T-helper 2 cell treated with Interferon-gamma antibody and Interleukin-4, amounts not matched to agents 5 μg/mL and 100 μg/mL, for 36 hours (primary cell): ENCODE measurements around the gene PRODH.
"Not testable (repeated sequence)": the region's sequence is repeated elsewhere in the genome, so short reads cannot be mapped to it uniquely, and the experiment has no call there.

ENCODE experiments used
- DNase-seq: peaks from one replicate; pipeline ENCODE4 v3.0.0; 2021; ENCODE audit warnings: low spot score
- H3K27ac Mint-ChIP-seq: one replicate; pipeline ENCODE4 v1.8.0; 2021; ENCODE audit warnings: mild to moderate bottlenecking, mixed read lengths
- H3K27me3 Mint-ChIP-seq: one replicate; pipeline ENCODE4 v1.8.0; 2021; ENCODE audit warnings: low read depth, mixed read lengths
- H3K36me3 Mint-ChIP-seq: one replicate; pipeline ENCODE4 v1.8.0; 2021; ENCODE audit warnings: low read depth, mixed read lengths
- H3K4me1 Mint-ChIP-seq: one replicate; pipeline ENCODE4 v1.8.0; 2021; ENCODE audit warnings: low read depth, mixed read lengths
- H3K4me3 Mint-ChIP-seq: one replicate; pipeline ENCODE4 v1.8.0; 2022; ENCODE audit warnings: mild to moderate bottlenecking, moderate library complexity, mixed read lengths
- H3K9me3 Mint-ChIP-seq: one replicate; pipeline ENCODE4 v1.8.0; 2021; ENCODE audit warnings: mixed read lengths

PRODH gene

DNA sequence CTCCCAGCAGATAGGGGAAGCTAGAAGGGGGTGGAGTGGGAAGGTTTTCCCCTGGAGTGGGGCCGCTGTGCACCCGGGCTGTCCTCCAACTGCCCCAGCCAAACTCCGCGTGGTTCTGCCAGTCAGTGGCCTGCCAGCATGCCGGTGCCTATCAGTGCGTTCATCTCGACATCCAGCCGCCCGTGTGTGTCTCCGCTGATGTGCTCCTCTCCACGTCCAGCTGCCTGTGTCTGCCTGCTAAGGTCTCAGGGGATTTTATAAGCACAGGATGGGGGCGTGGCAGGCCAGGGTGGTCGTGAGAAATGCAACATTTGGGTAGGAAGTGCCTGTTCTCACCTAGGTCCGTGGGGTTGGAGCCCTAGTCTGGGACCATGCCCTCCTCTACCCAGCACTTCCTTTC, 17.0 kb upstream of the PRODH start:
- H3K36me3 Mint-ChIP-seq, H3K27ac Mint-ChIP-seq, H3K9me3 Mint-ChIP-seq, H3K4me3 Mint-ChIP-seq, H3K4me1 Mint-ChIP-seq, DNase-seq: not testable (repeated sequence)
- H3K27me3 Mint-ChIP-seq, result peaks cover 12% of the 10 kb centered on the region

DNA sequence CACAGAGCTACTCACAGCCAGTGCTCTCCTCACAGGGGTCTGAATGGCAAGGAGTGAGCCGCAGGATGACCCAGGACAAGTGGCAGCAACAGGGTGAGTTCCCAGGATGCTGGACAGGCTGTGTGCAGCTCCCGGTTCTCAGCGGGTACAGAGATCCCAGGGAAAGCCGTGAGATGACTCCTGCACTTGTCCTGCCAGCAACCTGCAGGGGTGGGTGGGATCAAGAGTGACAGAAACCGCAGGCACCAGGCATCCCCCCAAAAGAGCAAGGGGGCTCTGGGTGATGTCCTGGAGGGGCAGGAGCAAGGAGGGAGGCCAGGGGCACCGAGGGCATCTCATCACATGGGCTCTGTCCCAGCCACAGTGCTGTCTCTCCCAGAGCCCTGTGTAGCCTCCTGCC, 15.9 kb upstream of the PRODH start:
- Mint-ChIP-seq H3K4me3 (no peak overlapping the region), H3K9me3 (no peaks in the 10 kb centered on the region), H3K4me1 (no peaks in the 10 kb centered on the region), H3K27ac (no peak overlapping the region), H3K27me3 (peaks cover 16% of the 10 kb centered on the region), H3K36me3 (no peaks in the 10 kb centered on the region)
- no peak for DNase-seq

DNA sequence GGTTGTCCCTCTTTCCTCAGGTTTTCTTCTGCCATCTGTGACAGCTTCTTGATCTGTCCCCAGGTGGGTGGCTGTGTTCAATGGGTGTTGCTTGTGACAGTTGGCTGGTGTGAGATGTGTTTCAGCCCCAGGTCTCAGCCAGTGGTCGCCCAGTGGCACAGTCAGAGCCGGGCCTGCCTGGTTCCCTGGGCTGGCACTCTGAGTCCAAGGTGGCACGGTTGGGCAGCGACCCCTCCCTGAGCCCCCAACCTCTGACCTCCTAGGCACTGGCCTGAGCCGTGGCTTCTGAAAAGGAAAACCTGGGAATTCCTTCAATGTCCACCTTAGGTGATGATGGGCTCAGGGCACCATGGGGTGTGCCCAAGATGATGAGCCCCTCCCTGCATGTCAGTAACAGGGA, 14.0 kb upstream of the PRODH start:
- no peaks in the 10 kb centered on the region for H3K9me3 Mint-ChIP-seq
- peaks cover 16% of the 10 kb centered on the region for H3K27me3 Mint-ChIP-seq
- no peak for DNase-seq
- H3K27ac Mint-ChIP-seq, result no peak overlapping the region
- H3K4me1 Mint-ChIP-seq, result no peaks in the 10 kb centered on the region
- no peak overlapping the region for H3K4me3 Mint-ChIP-seq
- no peaks in the 10 kb centered on the region for H3K36me3 Mint-ChIP-seq

DNA sequence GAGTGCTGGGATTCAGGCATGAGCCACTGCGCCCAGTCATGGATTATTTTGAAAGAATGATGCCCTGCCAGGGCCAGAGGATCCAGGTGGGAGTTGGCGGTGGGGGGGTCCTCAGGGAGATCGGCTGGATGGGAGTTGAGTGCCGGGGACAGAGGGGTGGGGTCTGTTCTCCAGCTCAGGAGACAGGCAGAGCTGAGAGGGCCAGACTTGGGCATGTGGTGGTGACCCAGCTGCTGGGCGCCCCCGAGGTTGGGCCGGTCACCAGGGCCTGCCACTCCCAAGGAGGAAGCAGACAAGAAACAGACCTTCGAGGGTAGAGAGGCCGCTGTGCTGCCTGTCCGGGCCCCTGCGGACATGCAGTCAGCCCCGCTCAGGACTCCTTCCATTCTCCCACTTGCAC, 11.8 kb upstream of the PRODH start:
- Mint-ChIP-seq H3K9me3 (no peaks in the 10 kb centered on the region), H3K4me1 (no peaks in the 10 kb centered on the region), H3K4me3 (no peak overlapping the region), H3K27ac (no peak overlapping the region), H3K27me3 (peaks cover 16% of the 10 kb centered on the region), H3K36me3 (no peaks in the 10 kb centered on the region)
- DNase-seq, result no peak

DNA sequence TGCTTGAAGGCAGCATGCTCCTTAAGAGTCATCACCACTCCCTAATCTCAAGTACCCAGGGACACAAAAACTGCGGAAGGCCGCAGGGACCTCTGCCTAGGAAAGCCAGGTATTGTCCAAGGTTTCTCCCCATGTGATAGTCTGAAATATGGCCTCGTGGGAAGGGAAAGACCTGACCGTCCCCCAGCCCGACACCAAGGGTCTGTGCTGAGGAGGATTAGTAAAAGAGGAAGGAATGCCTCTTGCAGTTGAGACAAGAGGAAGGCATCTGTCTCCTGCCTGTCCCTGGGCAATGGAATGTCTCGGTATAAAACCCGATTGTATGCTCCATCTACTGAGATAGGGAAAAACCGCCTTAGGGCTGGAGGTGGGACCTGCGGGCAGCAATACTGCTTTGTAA, 11.0 kb upstream of the PRODH start:
- not testable (repeated sequence) for H3K36me3 Mint-ChIP-seq, DNase-seq, H3K4me1 Mint-ChIP-seq, H3K9me3 Mint-ChIP-seq, H3K27ac Mint-ChIP-seq, H3K4me3 Mint-ChIP-seq
- peaks cover 16% of the 10 kb centered on the region for H3K27me3 Mint-ChIP-seq

DNA sequence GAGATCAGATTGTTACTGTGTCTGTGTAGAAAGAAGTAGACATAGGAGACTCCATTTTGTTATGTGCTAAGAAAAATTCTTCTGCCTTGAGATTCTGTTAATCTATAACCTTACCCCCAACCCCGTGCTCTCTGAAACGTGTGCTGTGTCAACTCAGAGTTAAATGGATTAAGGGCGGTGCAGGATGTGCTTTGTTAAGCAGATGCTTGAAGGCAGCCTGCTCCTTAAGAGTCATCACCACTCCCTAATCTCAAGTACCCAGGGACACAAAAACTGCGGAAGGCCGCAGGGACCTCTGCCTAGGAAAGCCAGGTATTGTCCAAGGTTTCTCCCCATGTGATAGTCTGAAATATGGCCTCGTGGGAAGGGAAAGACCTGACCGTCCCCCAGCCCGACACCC, 2.6 kb upstream of the PRODH start:
- not testable (repeated sequence) for H3K27me3 Mint-ChIP-seq, H3K4me3 Mint-ChIP-seq, H3K36me3 Mint-ChIP-seq, H3K4me1 Mint-ChIP-seq, H3K9me3 Mint-ChIP-seq, H3K27ac Mint-ChIP-seq, DNase-seq

DNA sequence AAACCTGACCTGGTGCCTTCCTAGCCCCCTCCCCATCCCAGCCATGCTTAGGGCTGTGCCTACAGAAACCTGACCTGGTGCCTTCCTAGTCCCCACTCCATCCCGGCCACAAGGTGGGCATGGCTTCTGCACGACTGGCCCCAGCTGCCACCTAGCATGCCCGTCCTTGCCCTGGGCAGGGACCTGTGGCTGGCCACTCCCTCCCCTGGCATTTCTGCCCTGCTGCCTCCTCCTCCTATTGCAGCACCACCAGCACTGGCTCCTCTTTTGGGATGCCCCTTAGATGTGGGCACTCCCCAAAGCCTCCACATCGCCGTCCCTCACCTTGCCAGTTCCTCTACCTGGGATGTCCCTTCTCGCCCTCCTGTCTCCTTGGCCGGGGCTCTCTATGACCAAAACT, 1.4 kb downstream of the PRODH start:
- DNase-seq, H3K27me3 Mint-ChIP-seq, H3K27ac Mint-ChIP-seq, H3K36me3 Mint-ChIP-seq, H3K4me1 Mint-ChIP-seq, H3K9me3 Mint-ChIP-seq, H3K4me3 Mint-ChIP-seq: not testable (repeated sequence)

DNA sequence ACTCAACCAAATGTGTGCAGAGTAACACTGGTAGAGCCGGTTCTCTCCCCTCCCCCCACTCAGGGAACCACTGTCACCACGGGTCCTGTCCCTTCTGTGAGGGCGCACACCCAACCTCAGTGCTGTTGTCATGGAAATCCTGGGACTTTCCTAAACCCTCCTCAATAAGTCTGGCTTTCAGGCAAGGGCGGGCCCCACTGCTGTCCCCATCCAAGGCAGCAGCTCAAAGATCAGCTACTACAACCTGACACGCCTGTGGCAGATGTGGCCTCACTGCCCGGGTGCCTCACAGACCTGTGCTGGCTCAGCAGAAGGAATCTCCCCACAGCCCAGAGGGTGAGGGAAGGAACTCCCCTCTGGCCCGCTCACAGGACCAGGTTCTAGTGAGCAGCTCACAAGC, 2.2 kb downstream of the PRODH start:
- H3K4me1 Mint-ChIP-seq, result no peaks in the 10 kb centered on the region
- DNase-seq, result no peak
- H3K27me3 Mint-ChIP-seq, result no peaks in the 10 kb centered on the region
- no peaks in the 10 kb centered on the region for H3K9me3 Mint-ChIP-seq
- H3K27ac Mint-ChIP-seq, result no peak overlapping the region
- no peaks in the 10 kb centered on the region for H3K36me3 Mint-ChIP-seq
- no peak overlapping the region for H3K4me3 Mint-ChIP-seq

DNA sequence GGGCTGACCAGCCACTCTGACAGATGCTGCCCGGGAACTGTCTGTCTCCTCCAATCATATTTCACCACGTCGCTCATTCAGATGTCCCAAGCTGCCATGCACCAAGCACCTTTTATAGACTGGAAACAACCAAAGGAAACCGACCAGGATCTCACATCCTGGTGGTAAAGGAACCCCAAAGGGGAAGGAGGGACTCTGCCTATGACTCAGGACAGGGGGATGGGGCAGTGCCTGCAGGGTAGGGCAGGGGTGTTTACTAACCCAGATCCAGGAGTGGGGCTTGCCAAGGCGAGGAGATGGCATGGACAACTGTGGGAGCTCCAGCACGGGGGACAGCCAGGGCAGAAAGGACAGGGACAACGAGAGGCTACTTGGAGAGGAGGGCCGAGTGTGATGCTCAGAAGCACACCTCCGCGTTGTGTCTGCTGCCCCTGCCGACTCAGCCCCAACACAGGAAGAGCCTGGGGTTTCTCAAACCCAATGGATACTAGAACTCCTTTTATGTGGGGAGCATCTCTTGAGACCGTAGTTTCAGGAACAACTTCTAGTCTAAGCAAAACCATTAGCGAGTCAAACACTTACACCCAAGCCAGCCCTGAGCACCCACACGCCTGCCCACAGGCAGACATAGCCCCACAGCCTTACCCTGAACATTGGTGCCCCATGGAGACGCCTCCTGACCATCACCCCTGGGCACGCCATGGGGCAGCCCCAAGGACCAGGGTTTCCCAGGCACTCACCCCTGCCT, 4.0 kb downstream of the PRODH start:
- no peak overlapping the region for H3K27ac Mint-ChIP-seq
- no peaks in the 10 kb centered on the region for H3K4me1 Mint-ChIP-seq
- H3K36me3 Mint-ChIP-seq, result no peaks in the 10 kb centered on the region
- DNase-seq, result no peak
- no peak overlapping the region for H3K4me3 Mint-ChIP-seq
- no peaks in the 10 kb centered on the region for H3K9me3 Mint-ChIP-seq
- no peaks in the 10 kb centered on the region for H3K27me3 Mint-ChIP-seq

DNA sequence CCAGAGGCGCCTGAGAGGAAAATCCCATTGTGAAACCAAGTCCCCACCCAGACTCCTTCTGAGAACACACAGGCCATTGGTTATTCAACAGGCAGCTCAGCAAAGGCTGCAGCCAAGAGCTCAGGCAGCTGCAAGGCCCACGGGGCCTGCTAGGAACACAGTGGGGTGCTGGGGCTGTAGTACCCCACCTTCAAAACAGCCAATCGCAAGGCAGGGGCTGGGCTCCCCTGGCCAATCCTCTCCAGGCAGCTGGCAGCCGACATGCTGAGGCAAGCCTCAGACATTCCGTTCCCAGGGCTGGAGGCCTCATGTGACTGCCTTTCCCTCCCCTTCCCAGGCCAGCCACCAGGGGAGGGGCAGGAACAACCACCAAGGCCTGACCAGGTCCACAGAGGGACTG, 6.6 kb downstream of the PRODH start:
- no peaks in the 10 kb centered on the region for H3K36me3 Mint-ChIP-seq
- H3K27ac Mint-ChIP-seq, result no peak overlapping the region
- H3K4me3 Mint-ChIP-seq, result no peak overlapping the region
- H3K4me1 Mint-ChIP-seq, result no peaks in the 10 kb centered on the region
- H3K27me3 Mint-ChIP-seq, result no peaks in the 10 kb centered on the region
- no peaks in the 10 kb centered on the region for H3K9me3 Mint-ChIP-seq
- no peak for DNase-seq

DNA sequence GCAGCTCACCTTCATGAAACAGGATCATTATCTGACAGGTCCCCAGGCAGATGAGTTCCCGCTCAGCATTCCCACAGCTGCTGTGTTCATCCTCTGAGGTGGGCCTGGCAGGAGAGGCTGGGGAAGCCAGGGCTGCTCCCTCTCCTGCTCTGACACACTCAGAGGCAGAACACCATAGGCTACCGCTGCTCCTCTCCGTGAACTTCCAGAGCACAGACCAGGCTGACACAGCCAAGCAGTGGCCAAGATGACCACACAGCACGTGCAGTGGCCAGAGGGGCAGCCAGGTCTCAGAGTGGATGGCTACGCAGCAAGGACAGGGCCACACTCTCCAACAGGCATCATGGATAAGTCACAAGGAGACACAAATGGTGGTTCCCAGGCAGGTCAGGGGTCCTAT, 8.5 kb downstream of the PRODH start:
- H3K27me3 Mint-ChIP-seq, result no peaks in the 10 kb centered on the region
- no peak overlapping the region for H3K4me3 Mint-ChIP-seq
- H3K27ac Mint-ChIP-seq, result no peak overlapping the region
- DNase-seq, result no peak
- no peaks in the 10 kb centered on the region for H3K9me3 Mint-ChIP-seq
- H3K4me1 Mint-ChIP-seq, result no peaks in the 10 kb centered on the region
- no peaks in the 10 kb centered on the region for H3K36me3 Mint-ChIP-seq

DNA sequence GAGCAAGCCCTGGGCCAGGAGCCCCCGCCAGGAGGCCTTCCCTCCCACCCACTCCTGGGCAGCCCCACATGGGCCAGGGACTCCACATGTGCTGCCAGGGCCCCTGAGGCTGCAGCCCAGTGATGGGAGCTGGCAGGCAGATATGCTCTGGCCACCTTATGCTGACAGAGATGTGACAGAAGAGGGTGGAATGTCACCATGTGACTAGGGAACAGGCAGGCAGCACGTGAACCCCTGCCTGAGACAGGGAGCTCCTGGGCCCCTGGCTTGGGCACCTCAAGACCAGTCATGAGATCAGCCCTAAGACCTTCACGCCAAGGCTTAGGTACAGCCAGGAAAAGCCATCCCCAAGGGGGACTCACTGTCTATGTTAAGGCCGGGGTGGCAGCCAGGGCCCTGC, 9.1 kb downstream of the PRODH start:
- Mint-ChIP-seq H3K36me3 (no peaks in the 10 kb centered on the region), H3K27ac (no peak overlapping the region), H3K9me3 (no peaks in the 10 kb centered on the region), H3K27me3 (no peaks in the 10 kb centered on the region), H3K4me1 (no peaks in the 10 kb centered on the region), H3K4me3 (no peak overlapping the region)
- DNase-seq, result no peak

DNA sequence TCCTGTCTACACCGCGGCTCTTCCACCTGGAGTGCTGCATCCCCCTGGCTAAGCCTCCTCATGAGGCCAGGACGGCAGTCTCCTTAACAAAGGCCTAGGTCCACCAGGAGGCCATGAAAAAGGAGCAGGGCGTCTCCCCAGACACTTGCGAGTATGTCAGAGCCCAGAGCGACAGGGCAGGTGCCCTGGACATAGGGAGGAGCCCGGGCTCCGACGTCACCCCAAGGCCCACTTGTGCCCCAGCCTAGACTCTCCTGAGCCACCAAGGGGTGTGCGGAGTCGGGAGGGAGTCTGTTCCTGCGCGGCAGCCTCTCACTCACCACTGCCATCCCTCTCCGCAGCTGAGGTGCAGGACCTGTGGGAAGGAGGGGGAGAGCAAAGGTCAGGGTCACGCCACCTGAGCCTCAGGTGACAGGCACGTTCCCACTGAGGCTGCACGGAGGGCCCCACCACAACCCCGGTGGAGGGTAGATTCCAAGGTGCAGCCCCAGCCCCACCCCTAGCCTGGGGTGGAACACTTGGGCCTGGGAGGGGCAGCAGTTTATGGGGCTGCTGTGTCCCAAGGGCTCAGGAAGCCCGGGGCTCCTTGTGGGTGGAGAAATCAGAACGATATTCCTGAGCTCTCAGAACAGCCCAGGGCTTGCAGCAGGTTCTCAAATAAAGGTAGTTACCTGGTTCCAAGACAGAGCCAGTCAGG, 10.6 kb downstream of the PRODH start:
- H3K4me3 Mint-ChIP-seq, result no peak overlapping the region
- no peak for DNase-seq
- H3K27ac Mint-ChIP-seq, result no peak overlapping the region
- no peaks in the 10 kb centered on the region for H3K4me1 Mint-ChIP-seq
- H3K27me3 Mint-ChIP-seq, result no peaks in the 10 kb centered on the region
- no peaks in the 10 kb centered on the region for H3K36me3 Mint-ChIP-seq
- no peaks in the 10 kb centered on the region for H3K9me3 Mint-ChIP-seq

DNA sequence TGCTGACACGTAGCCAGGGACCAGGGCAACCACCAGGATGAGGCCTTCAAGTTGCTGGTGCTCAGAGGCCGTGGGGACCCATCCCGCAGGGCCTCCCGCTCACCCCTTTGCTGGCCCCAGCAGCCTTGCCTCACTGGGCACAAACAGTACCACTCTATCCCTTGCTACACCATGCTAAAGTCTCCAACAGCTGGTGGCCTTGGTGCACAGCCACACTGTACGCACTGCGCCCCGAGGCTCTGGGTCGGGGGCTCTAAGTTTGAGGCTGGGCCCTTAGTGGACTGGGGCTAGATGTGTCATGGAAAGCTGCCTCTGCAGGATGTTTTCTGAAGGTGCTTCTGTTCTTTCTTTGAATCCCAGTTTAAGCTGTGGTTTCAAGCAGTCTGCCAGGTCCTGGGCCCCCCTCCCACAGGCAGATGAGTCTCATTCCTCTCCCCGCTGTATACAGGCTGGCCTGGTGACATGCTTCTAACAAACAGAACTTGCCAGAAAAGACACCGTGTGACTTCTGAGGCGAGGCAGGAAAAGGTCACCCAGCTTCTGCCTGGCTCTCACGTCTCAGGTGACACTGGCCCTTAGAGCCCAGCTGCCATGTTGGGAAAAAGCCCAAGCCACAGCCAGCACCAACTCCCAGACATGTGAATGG, 15.7 kb downstream of the PRODH start:
- H3K27me3 Mint-ChIP-seq, H3K9me3 Mint-ChIP-seq, H3K36me3 Mint-ChIP-seq, H3K4me3 Mint-ChIP-seq, H3K27ac Mint-ChIP-seq, H3K4me1 Mint-ChIP-seq, DNase-seq: not testable (repeated sequence)
